Trophoblast cell (in vitro differentiated cells and primary cell): Measurements from ENCODE around the gene SLC27A1.

Experiments
- DNase-seq, 2 donors: peaks; one replicate each; pipeline ENCODE4 v3.0.0-alpha.2; 2016
- H2AFZ ChIP-seq: 2 replicates; pipeline ENCODE4 v1.6.1; 2013; ENCODE audit warnings: low read length, moderate library complexity, mild to moderate bottlenecking; ENCODE audit not compliant: insufficient read depth, poor library complexity
- H2AK5ac ChIP-seq: 2 replicates; pipeline ENCODE4 v1.6.1; 2013; ENCODE audit warnings: mild to moderate bottlenecking, low read length
- H2BK120ac ChIP-seq: 2 replicates; pipeline ENCODE4 v1.6.1; 2013; ENCODE audit warnings: low read length, mild to moderate bottlenecking, moderate library complexity; ENCODE audit not compliant: insufficient read depth, poor library complexity
- H2BK12ac ChIP-seq: 2 replicates; pipeline ENCODE4 v1.6.1; 2013; ENCODE audit warnings: mild to moderate bottlenecking, low read length, moderate library complexity
- H2BK5ac ChIP-seq: 2 replicates; pipeline ENCODE4 v1.6.1; 2013; ENCODE audit warnings: low read length, low read depth, moderate library complexity, mild to moderate bottlenecking; ENCODE audit not compliant: poor library complexity
- H3K14ac ChIP-seq: 2 replicates; pipeline ENCODE4 v1.6.1; 2013; ENCODE audit warnings: mild to moderate bottlenecking, low read length
- H3K18ac ChIP-seq: 2 replicates; pipeline ENCODE4 v1.6.1; 2013; ENCODE audit warnings: mild to moderate bottlenecking, low read length
- H3K23ac ChIP-seq: 2 replicates; pipeline ENCODE4 v1.6.1; 2013; ENCODE audit warnings: low read length
- H3K27ac ChIP-seq: 2 replicates; pipeline ENCODE4 v1.5.1; 2013; ENCODE audit warnings: low read depth, mild to moderate bottlenecking, inconsistent platforms, low read length, moderate library complexity
- H3K27me3 ChIP-seq: 2 replicates; pipeline ENCODE4 v1.6.1; 2013; ENCODE audit warnings: inconsistent platforms, mild to moderate bottlenecking, low read length, moderate library complexity; ENCODE audit not compliant: insufficient read depth
- H3K36me3 ChIP-seq, 2 experiments: 1 replicate in 1 of 2; 2 replicates in 1 of 2; pipeline ENCODE4 v1.6.1; 2013; ENCODE audit warnings: low read length in 2 of 2, mild to moderate bottlenecking in 2 of 2, moderate library complexity in 1 of 2; ENCODE audit not compliant: insufficient read depth in 2 of 2, control insufficient read depth in 1 of 2
- H3K4ac ChIP-seq: 2 replicates; pipeline ENCODE4 v1.6.1; 2013; ENCODE audit warnings: low read depth, mild to moderate bottlenecking, low read length, moderate library complexity
- H3K4me1 ChIP-seq, 2 experiments: 1 replicate in 1 of 2; 2 replicates in 1 of 2; pipeline ENCODE4 v1.6.1; 2013; ENCODE audit warnings: low read length in 2 of 2, mild to moderate bottlenecking in 2 of 2, moderate library complexity in 1 of 2; ENCODE audit not compliant: insufficient read depth in 2 of 2, control insufficient read depth in 1 of 2
- H3K4me2 ChIP-seq: 2 replicates; pipeline ENCODE4 v1.6.1; 2013; ENCODE audit warnings: inconsistent platforms, mild to moderate bottlenecking, low read length, moderate library complexity
- H3K4me3 ChIP-seq: 2 replicates; pipeline ENCODE4 v1.5.1; 2013; ENCODE audit warnings: mild to moderate bottlenecking, low read depth, low read length, inconsistent platforms
- H3K79me1 ChIP-seq: one replicate; pipeline ENCODE4 v1.6.1; 2013; ENCODE audit warnings: low read length
- H3K79me2 ChIP-seq: 2 replicates; pipeline ENCODE4 v1.6.1; 2013; ENCODE audit warnings: low read length, mild to moderate bottlenecking; ENCODE audit not compliant: control insufficient read depth, insufficient read depth, poor library complexity
- H3K9ac ChIP-seq: 2 replicates; pipeline ENCODE4 v1.6.1; 2013; ENCODE audit warnings: mild to moderate bottlenecking, low read length
- H3K9me3 ChIP-seq: 2 replicates; pipeline ENCODE4 v1.6.1; 2013; ENCODE audit warnings: low read depth, mild to moderate bottlenecking, control low read depth, inconsistent platforms, low read length; ENCODE audit not compliant: insufficient read depth
- H4K12ac ChIP-seq: 2 replicates; pipeline ENCODE4 v1.6.1; 2013; ENCODE audit warnings: low read depth, mild to moderate bottlenecking, low read length, moderate library complexity
- H4K8ac ChIP-seq: 2 replicates; pipeline ENCODE4 v1.6.1; 2013; ENCODE audit warnings: low read depth, mild to moderate bottlenecking, low read length, moderate library complexity
- H4K91ac ChIP-seq: one replicate; pipeline ENCODE4 v1.6.1; 2013; ENCODE audit warnings: low read depth, mild to moderate bottlenecking, low read length, moderate library complexity
- WGBS: extraction: QIAGEN DNeasy Blood & Tissue Kit; methylation state at CpG from one replicate; pipeline ENCODE4 v1.1.7; 2013; ENCODE audit warnings: missing lambda C conversion rate; ENCODE audit not compliant: insufficient read length, insufficient coverage; ENCODE audit errors: extremely low coverage; 5-methylcytosine and 5-hydroxymethylcytosine counted together

SLC27A1 gene

DNA sequence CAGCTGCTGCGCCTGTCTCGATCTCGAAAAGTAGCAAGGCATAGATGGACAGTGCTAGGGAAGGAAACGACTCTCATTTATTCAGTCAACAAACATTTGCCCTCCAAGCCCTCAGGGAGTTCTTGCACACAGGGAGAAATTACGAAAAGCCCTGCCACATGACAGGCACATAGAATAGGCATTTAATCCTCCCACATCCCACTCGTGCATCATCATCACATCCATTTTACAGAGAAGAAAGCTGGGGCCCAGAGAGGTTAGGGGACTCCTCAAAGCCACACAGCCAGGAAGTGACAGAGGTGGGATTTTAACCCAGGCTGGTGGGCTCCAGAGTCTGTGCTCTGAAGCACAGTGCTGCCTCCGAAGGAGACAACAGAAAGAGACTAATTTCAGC lies 33.5 kb upstream of the SLC27A1 start:
- H3K9me3 ChIP-seq = peaks cover 4% of the 10 kb centered on the region

GRCh38 chr19:17441241-17442021 lies 28.9 kb upstream of the SLC27A1 start:
- DNase-seq = peak in 1 of 2 donors; percentile 37
- Histone ChIP-seq H3K79me2 (no peaks in the 10 kb centered on the region), H3K4me3 (no peak overlapping the region), H4K8ac (no peak overlapping the region), H3K36me3 (no peaks in the 10 kb centered on the region), H3K27me3 (no peaks in the 10 kb centered on the region), H3K4ac (no peak overlapping the region), H2AK5ac (no peak overlapping the region), H3K27ac (no peak overlapping the region), H2BK5ac (no peak overlapping the region), H3K79me1 (no peaks in the 10 kb centered on the region), H3K4me1 (no peaks in the 10 kb centered on the region), H3K9ac (no peak overlapping the region), H2BK120ac (no peak overlapping the region), H4K12ac (no peak overlapping the region), H3K9me3 (peaks cover under 1% of the 10 kb centered on the region), H2AFZ (no peak overlapping the region), H2BK12ac (no peak overlapping the region), H3K23ac (no peak overlapping the region), H4K91ac (no peak overlapping the region), H3K18ac (no peak overlapping the region), H3K4me2 (no peak overlapping the region), H3K14ac (no peak overlapping the region)
- WGBS = no CpG with 5 or more reads among the region's 8 CpGs

More for the DNA sequence above, 33.5 kb upstream of the SLC27A1 start:
- no peak overlapping the region for H3K4me3 ChIP-seq
- H4K91ac ChIP-seq = no peak overlapping the region
- no peak overlapping the region for H3K4me2 ChIP-seq
- no peak overlapping the region for H4K12ac ChIP-seq
- no peak overlapping the region for H3K27ac ChIP-seq
- no peaks in the 10 kb centered on the region for H3K27me3 ChIP-seq
- no peaks in the 10 kb centered on the region for H3K79me2 ChIP-seq
- no peaks in the 10 kb centered on the region for H3K36me3 ChIP-seq
- no peak overlapping the region for H3K9ac ChIP-seq
- H2BK120ac ChIP-seq = no peak overlapping the region
- H2BK5ac ChIP-seq = no peak overlapping the region
- no CpG with 5 or more reads among the region's 7 CpGs for WGBS
- H3K79me1 ChIP-seq = no peaks in the 10 kb centered on the region
- H2AFZ ChIP-seq = no peak overlapping the region
- H3K23ac ChIP-seq = no peak overlapping the region
- H3K18ac ChIP-seq = no peak overlapping the region
- no peak overlapping the region for H3K14ac ChIP-seq
- H4K8ac ChIP-seq = no peak overlapping the region
- H3K4me1 ChIP-seq = no peaks in the 10 kb centered on the region
- no peak overlapping the region for H2AK5ac ChIP-seq
- no peak overlapping the region for H3K4ac ChIP-seq
- peak; percentile 42 to 77 for DNase-seq
- H2BK12ac ChIP-seq = no peak overlapping the region

- Histone ChIP-seq H2BK5ac (no peak overlapping the region), H2AFZ (no peak overlapping the region), H3K4me3 (no peak overlapping the region), H3K18ac (no peak overlapping the region), H2AK5ac (no peak overlapping the region), H4K91ac (no peak overlapping the region), H3K79me2 (no peaks in the 10 kb centered on the region), H3K23ac (no peak overlapping the region), H4K8ac (no peak overlapping the region), H3K9me3 (no peaks in the 10 kb centered on the region), H3K14ac (no peak overlapping the region), H3K4me1 (peaks cover 0 to 2% of the 10 kb centered on the region in 2 experiments), H3K4ac (no peak overlapping the region), H3K27me3 (peaks cover 16% of the 10 kb centered on the region), H2BK12ac (no peak overlapping the region), H3K79me1 (no peaks in the 10 kb centered on the region), H2BK120ac (no peak overlapping the region), H4K12ac (no peak overlapping the region), H3K36me3 (no peaks in the 10 kb centered on the region), H3K4me2 (no peak overlapping the region), H3K9ac (no peak overlapping the region), H3K27ac (no peak overlapping the region)
- 100% methylated on average over 1 of the region's 1 CpG for WGBS
- no peak for DNase-seq
Measured at GRCh38 chr19:17445526-17446165, 24.7 kb upstream of the SLC27A1 start.

- H3K9ac ChIP-seq = no peak overlapping the region
- H2BK120ac ChIP-seq = no peak overlapping the region
- H3K4me3 ChIP-seq = no peak overlapping the region
- no peak overlapping the region for H3K4ac ChIP-seq
- no peaks in the 10 kb centered on the region for H3K36me3 ChIP-seq
- H3K14ac ChIP-seq = no peak overlapping the region
- no peaks in the 10 kb centered on the region for H3K79me2 ChIP-seq
- peaks cover 16% of the 10 kb centered on the region for H3K27me3 ChIP-seq
- H4K91ac ChIP-seq = no peak overlapping the region
- H4K8ac ChIP-seq = no peak overlapping the region
- H3K79me1 ChIP-seq = no peaks in the 10 kb centered on the region
- no peak overlapping the region for H2BK12ac ChIP-seq
- no peak overlapping the region for H2AFZ ChIP-seq
- WGBS = no CpG with 5 or more reads among the region's 5 CpGs
- peak overlapping the region; percentile 68 for H3K4me2 ChIP-seq
- H2BK5ac ChIP-seq = no peak overlapping the region
- H3K23ac ChIP-seq = no peak overlapping the region
- DNase-seq = no peak
- H3K27ac ChIP-seq = no peak overlapping the region
- no peaks in the 10 kb centered on the region for H3K9me3 ChIP-seq
- peaks cover 0 to 2% of the 10 kb centered on the region in 2 experiments for H3K4me1 ChIP-seq
- H4K12ac ChIP-seq = no peak overlapping the region
- H3K18ac ChIP-seq = no peak overlapping the region
- no peak overlapping the region for H2AK5ac ChIP-seq
Measured at GRCh38 chr19:17447704-17448130, 22.6 kb upstream of the SLC27A1 start.
